GM21528 (cell line): ENCODE results near the gene KBTBD3.

ENCODE experiments used
- ATAC-seq: cut with Tn5 transposase; IDR thresholded peaks from one replicate; pipeline ENCODE4 v1.9.1; 2021; ENCODE audit warnings: mild to moderate bottlenecking, moderate library complexity; ENCODE audit not compliant: unreplicated experiment, low FRiP score

KBTBD3 gene

GRCh38 chr11:106076919-106077608 lies at the start of gene KBTBD3:
Gene KBTBD3, minus strand, starts transcription at chr11:106077347. Its CDS starts 18,250 bp downstream, at chr11:106059097.
- peak; percentile 98 for ATAC-seq

- no peak for ATAC-seq
Measured at GRCh38 chr11:106121570-106122320, 44.6 kb upstream of the KBTBD3 start.

- ATAC-seq = no peak
Measured at GRCh38 chr11:106105986-106106385, 28.8 kb upstream of the KBTBD3 start.

- no peak for ATAC-seq
Measured at GRCh38 chr11:106101819-106102218, 24.7 kb upstream of the KBTBD3 start.

GRCh38 chr11:106101370-106101769 lies 24.2 kb upstream of the KBTBD3 start:
- ATAC-seq = no peak

- no peak for ATAC-seq
Measured at GRCh38 chr11:106098893-106099553, 21.9 kb upstream of the KBTBD3 start.

GRCh38 chr11:106092446-106092845 lies 15.3 kb upstream of the KBTBD3 start:
- peak; percentile 43 for ATAC-seq

- ATAC-seq = peak; percentile 98
Measured at GRCh38 chr11:106091480-106092123, 14.5 kb upstream of the KBTBD3 start.

- no peak for ATAC-seq
Measured at GRCh38 chr11:106088896-106089295, 11.7 kb upstream of the KBTBD3 start.

GRCh38 chr11:106087815-106088435 lies 10.8 kb upstream of the KBTBD3 start:
- no peak for ATAC-seq

GRCh38 chr11:106086850-106087249 lies 9.7 kb upstream of the KBTBD3 start:
- ATAC-seq = no peak

GRCh38 chr11:106086135-106086534 lies 9.0 kb upstream of the KBTBD3 start:
- ATAC-seq = no peak

GRCh38 chr11:106082096-106082495 lies 4.9 kb upstream of the KBTBD3 start:
- ATAC-seq = no peak

GRCh38 chr11:106077609-106078455 lies 685 bp upstream of the KBTBD3 start, which contains the start of gene AASDHPPT:
Gene AASDHPPT, plus strand, starts transcription at chr11:106077662. Its CDS starts 49 bp downstream, at chr11:106077711.
- peak; percentile 34 for ATAC-seq

GRCh38 chr11:106076171-106076918 lies 802 bp downstream of the KBTBD3 start:
- ATAC-seq = no peak

- no peak for ATAC-seq
Measured at GRCh38 chr11:106072804-106073203, 4.3 kb downstream of the KBTBD3 start.

- ATAC-seq = no peak
Measured at GRCh38 chr11:106070606-106071005, 6.5 kb downstream of the KBTBD3 start.

GRCh38 chr11:106063009-106063408 lies 14.1 kb downstream of the KBTBD3 start:
- ATAC-seq = no peak
